Uterus (tissue), 4 donors: Measurements from ENCODE around the gene BLZF1. TPM values are rescaled to one million over a fixed set of nuclear protein-coding genes. Genes with fewer than 3 reads are reported as not detected.

Experiments
- DNase-seq, 2 donors: peaks; one replicate each; pipeline ENCODE4 v3.0.0-alpha.2; 2019 to 2020
- H3K27ac ChIP-seq, 2 donors: fragments of 200-600 bp; sonication (generic); 1 replicate in 1 of 2; 2 replicates in 1 of 2; pipeline ENCODE4 v1.5.1; 2016 to 2018
- H3K27me3 ChIP-seq, 2 donors: fragments of 200-600 bp; sonication (generic); one replicate each; pipeline ENCODE4 v1.5.1; 2018 to 2019; ENCODE audit warnings: control low read depth in 1 of 2
- H3K36me3 ChIP-seq, 2 donors: fragments of 200-600 bp; sonication (generic); one replicate each; pipeline ENCODE4 v1.5.1; 2019; ENCODE audit warnings: control low read depth in 1 of 2
- H3K4me1 ChIP-seq, 2 donors: fragments of 200-600 bp; sonication (generic); one replicate each; pipeline ENCODE4 v1.5.1; 2018 to 2019; ENCODE audit warnings: control low read depth in 1 of 2
- H3K4me3 ChIP-seq, 2 donors: fragments of 200-600 bp; sonication (generic); 1 replicate in 1 of 2; 2 replicates in 1 of 2; pipeline ENCODE4 v1.5.1; 2018 to 2019; ENCODE audit warnings: mild to moderate bottlenecking in 1 of 2
- H3K9me3 ChIP-seq, 2 donors: fragments of 200-600 bp; sonication (generic); one replicate each; pipeline ENCODE4 v1.5.1; 2019; ENCODE audit warnings: control low read depth in 1 of 2
- POLR2A ChIP-seq, 2 donors: fragments of 450-650 bp; IDR thresholded peaks; one replicate each; pipeline ENCODE4 v1.6.1; 2016; ENCODE audit warnings: antibody characterized with exemption in 2 of 2, mild to moderate bottlenecking in 1 of 2, moderate library complexity in 1 of 2
- intact Hi-C: fragments of 100-400 bp; cut with DNase I; formaldehyde crosslinking; loops from one replicate; pipeline ENCODE4 v1.15.1; 2023; ENCODE audit warnings: low total_unique reads
- total RNA-seq, 4 donors: library from RNA; depleted of rRNA in 3 of 4; stranded (reverse); fragments of >200 nt in 3 of 4; gene quantifications; one replicate each; pipeline versions ENCODE4 v1.1.0 to v1.2.4, GENCODE V29; 2014 to 2023
- TF ChIP-seq, protein P1 (sequence below), 4 experiments: fragments of 200-600 bp in 2 of 4; fragments of 450-650 bp in 2 of 4; sonication (generic) in 2 of 4; IDR thresholded peaks; one replicate each; pipeline ENCODE4 v1.5.1; 2016 to 2019; ENCODE audit warnings: antibody characterized with exemption in 4 of 4, mild to moderate bottlenecking in 2 of 4, moderate library complexity in 1 of 4
- donor health status: DM: yes; HTN: yes; CAD: no.

The BLZF1 gene
- total RNA-seq, 4 donors from 2014 or later, result 24.7 to 70.6 (median 39.1) TPM

DNA sequence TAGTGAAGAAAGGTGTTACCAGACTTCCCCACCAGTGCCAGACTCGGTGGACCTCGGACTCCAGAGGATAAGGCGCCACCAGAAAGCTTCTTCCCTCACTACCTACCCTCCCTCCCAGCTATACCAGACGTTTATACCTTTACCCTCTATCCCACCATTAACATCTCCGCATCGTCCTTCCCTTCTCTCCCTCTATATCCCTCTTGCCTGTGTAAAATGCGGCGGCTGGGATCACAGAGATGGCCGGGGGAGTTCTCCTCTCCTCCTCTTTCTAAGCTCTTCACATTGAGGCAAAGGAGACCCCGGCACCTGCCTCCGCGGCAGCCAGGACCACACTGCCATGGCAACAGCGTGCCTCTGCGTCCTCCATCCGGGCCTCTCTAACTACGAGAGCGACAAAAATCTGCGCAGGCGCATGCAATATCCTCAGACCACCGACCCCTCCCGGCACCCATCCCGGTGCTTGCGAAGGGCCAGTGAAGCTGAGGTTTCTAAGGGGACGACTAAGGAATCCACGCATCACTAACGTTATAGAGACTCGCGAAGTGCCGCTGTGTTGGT, 59.2 kb downstream of the BLZF1 start, which contains the start of gene CCDC181:
Gene CCDC181 (minus strand): TSS at position 394 of the 561 bp plus-strand sequence. CDS start 2,547 bp downstream, outside the sequence.
- no peaks in the 10 kb centered on the region for H3K4me1 ChIP-seq
- peak; percentile 34 to 52 for DNase-seq
- H3K27me3 ChIP-seq, result no peaks in the 10 kb centered on the region
- H3K9me3 ChIP-seq, result peaks cover 0 to under 1% of the 10 kb centered on the region in 2 donors
- no peak for TF ChIP-seq POLR2A (IDR thresholded peaks at IDR 0.05)
- TF ChIP-seq, protein P1, sequence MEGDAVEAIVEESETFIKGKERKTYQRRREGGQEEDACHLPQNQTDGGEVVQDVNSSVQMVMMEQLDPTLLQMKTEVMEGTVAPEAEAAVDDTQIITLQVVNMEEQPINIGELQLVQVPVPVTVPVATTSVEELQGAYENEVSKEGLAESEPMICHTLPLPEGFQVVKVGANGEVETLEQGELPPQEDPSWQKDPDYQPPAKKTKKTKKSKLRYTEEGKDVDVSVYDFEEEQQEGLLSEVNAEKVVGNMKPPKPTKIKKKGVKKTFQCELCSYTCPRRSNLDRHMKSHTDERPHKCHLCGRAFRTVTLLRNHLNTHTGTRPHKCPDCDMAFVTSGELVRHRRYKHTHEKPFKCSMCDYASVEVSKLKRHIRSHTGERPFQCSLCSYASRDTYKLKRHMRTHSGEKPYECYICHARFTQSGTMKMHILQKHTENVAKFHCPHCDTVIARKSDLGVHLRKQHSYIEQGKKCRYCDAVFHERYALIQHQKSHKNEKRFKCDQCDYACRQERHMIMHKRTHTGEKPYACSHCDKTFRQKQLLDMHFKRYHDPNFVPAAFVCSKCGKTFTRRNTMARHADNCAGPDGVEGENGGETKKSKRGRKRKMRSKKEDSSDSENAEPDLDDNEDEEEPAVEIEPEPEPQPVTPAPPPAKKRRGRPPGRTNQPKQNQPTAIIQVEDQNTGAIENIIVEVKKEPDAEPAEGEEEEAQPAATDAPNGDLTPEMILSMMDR (IDR thresholded peaks at IDR 0.05), result no peak
- H3K4me3 ChIP-seq, result peak within 1 kb of the TSS; percentile 32 to 45
- peak within 1 kb of the TSS in 1 of 2 donors; percentile 6 for H3K27ac ChIP-seq
- intact Hi-C loops, result no loop called here
- H3K36me3 ChIP-seq, result no peaks in the 10 kb centered on the region

Other genes with a start within 250 kb of the BLZF1 start
- 10 to 100 TPM; 14.1 to 42.6 (median 25.0) TPM for gene NME7, start 398 bp upstream of the BLZF1 start, total RNA-seq
- 1 to 10 TPM in 3 of 4 donors, not detected in 1; 1.0 to 5.2 (median 3.0) TPM for gene CCDC181, start 59.3 kb downstream of the BLZF1 start, total RNA-seq
- gene SLC19A2, start 117.7 kb downstream of the BLZF1 start, total RNA-seq, result 10 to 100 TPM; 12.6 to 52.4 (median 16.7) TPM
- 1 to 10 TPM in 1 of 4 donors, under 1 TPM in 2, not detected in 1; under 0.01 to 1.3 (median 0.43) TPM for gene F5, start 218.3 kb downstream of the BLZF1 start, total RNA-seq